HepG2 (cell line): ENCODE data around the gene TUBG1. TPM values are rescaled to one million over a fixed set of nuclear protein-coding genes. Genes with fewer than 3 reads are reported as not detected.

Experiments
- ARNT2 ChIP-seq: sonication (generic); formaldehyde crosslinking; IDR thresholded peaks from 2 replicates; pipeline ENCODE4 v1.8.0; 2022; ENCODE audit warnings: mild to moderate bottlenecking, low read depth, missing genetic modification reagents, moderate library complexity
- CBX5 ChIP-seq: sonication (generic); formaldehyde crosslinking; IDR thresholded peaks from 2 replicates; pipeline ENCODE4 v1.4.0; 2020; ENCODE audit warnings: missing genetic modification reagents, borderline replicate concordance
- CREB1 ChIP-seq, 2 experiments: fragments of 450-650 bp in 1 of 2; IDR thresholded peaks; 2 replicates each; pipeline ENCODE4 v1.6.1; 2016 to 2017; ENCODE audit warnings: control low read depth in 1 of 2, mild to moderate bottlenecking in 1 of 2, missing compliant biosample characterization in 1 of 2, missing genetic modification characterization in 1 of 2
- GTF2F1 ChIP-seq: fragments of 150-350 bp; IDR thresholded peaks from 2 replicates; pipeline ENCODE4 v1.6.1; 2014; ENCODE audit warnings: low read length
- ISX ChIP-seq: sonication (generic); formaldehyde crosslinking; conservative IDR thresholded peaks from 2 replicates; pipeline ENCODE4 v1.5.0; 2020; ENCODE audit warnings: missing genetic modification reagents
- KDM1A ChIP-seq: IDR thresholded peaks from 2 replicates; pipeline ENCODE4 v1.6.1; 2016; ENCODE audit warnings: missing compliant biosample characterization
- MAFF ChIP-seq: IDR thresholded peaks from 2 replicates; pipeline ENCODE4 v1.6.1; 2011; ENCODE audit warnings: low read depth, low read length, improper control_type of control experiment
- MZF1 ChIP-seq: sonication (generic); formaldehyde crosslinking; IDR thresholded peaks from 2 replicates; pipeline ENCODE4 v1.8.1; 2023; ENCODE audit warnings: mild to moderate bottlenecking, missing genetic modification reagents, borderline replicate concordance
- NFE2L2 ChIP-seq: fragments of 150-350 bp; IDR thresholded peaks from 2 replicates; pipeline ENCODE4 v1.6.1; 2014; ENCODE audit warnings: low read length
- POLR2A ChIP-seq, 2 experiments: IDR thresholded peaks; 2 replicates each; pipeline ENCODE4 v1.6.1; 2011; ENCODE audit warnings: low read depth in 2 of 2, low read length in 2 of 2, mild to moderate bottlenecking in 1 of 2, moderate library complexity in 1 of 2; ENCODE audit not compliant: insufficient read depth in 1 of 2
- SIX4 ChIP-seq: sonication (generic); formaldehyde crosslinking; IDR thresholded peaks from 2 replicates; pipeline ENCODE4 v1.4.0; 2020; ENCODE audit warnings: missing genetic modification reagents
- SRF ChIP-seq: IDR thresholded peaks from 2 replicates; pipeline ENCODE4 v1.6.1; 2011; ENCODE audit warnings: mild to moderate bottlenecking, low read depth, low read length, moderate library complexity
- ZBTB2 ChIP-seq: sonication (generic); formaldehyde crosslinking; IDR thresholded peaks from 2 replicates; pipeline ENCODE4 v1.8.0; 2022; ENCODE audit warnings: low read depth, missing genetic modification reagents
- ZBTB43 ChIP-seq: sonication (generic); formaldehyde crosslinking; conservative IDR thresholded peaks from 2 replicates; pipeline ENCODE4 v1.4.0; 2020; ENCODE audit warnings: missing genetic modification reagents
- ZNF207 ChIP-seq: fragments of 450-650 bp; IDR thresholded peaks from 2 replicates; pipeline ENCODE4 v1.6.1; 2016; ENCODE audit warnings: antibody characterized with exemption, borderline replicate concordance
- ZNF296 ChIP-seq: sonication (generic); formaldehyde crosslinking; conservative IDR thresholded peaks from 2 replicates; pipeline ENCODE4 v1.5.0; 2020; ENCODE audit warnings: mild to moderate bottlenecking, missing genetic modification reagents
- ZNF564 ChIP-seq: sonication (generic); formaldehyde crosslinking; IDR thresholded peaks from 2 replicates; pipeline ENCODE4 v1.8.1; 2023; ENCODE audit warnings: mild to moderate bottlenecking, missing genetic modification reagents
- ZNF572 ChIP-seq: sonication (generic); formaldehyde crosslinking; IDR thresholded peaks from 2 replicates; pipeline ENCODE4 v1.5.1; 2020; ENCODE audit warnings: mild to moderate bottlenecking, missing genetic modification reagents
- ZNF639 ChIP-seq: conservative IDR thresholded peaks from 2 replicates; pipeline ENCODE4 v1.6.1; 2018; ENCODE audit warnings: missing genetic modification reagents
- polyA plus RNA-seq, 8 experiments: library from polyadenylated mRNA; depleted of rRNA in 3 of 8; stranded (reverse) in 7 of 8; unstranded in 1 of 8; fragments of >200 nt; fragmentation: Illumina TruSeq in 4 of 8; extraction: Trizol in 4 of 8; gene quantifications; 2 replicates each; pipeline versions ENCODE4 v1.2.1 to v1.2.3, GENCODE V29; 2011 to 2016; ENCODE audit warnings: low read depth in 4 of 8, missing spikeins in 1 of 8, mixed read lengths in 1 of 8; ENCODE audit not compliant: insufficient read depth in 1 of 8
- total RNA-seq, 5 experiments: library from RNA; depleted of rRNA; stranded (reverse); fragments of >200 nt; fragmentation: Illumina TruSeq; extraction: Trizol; gene quantifications; 2 replicates each; pipeline ENCODE4 v1.2.3, GENCODE V29; 2016; ENCODE audit warnings: low read depth in 1 of 5
- TF ChIP-seq, protein P1 (sequence below): sonication (generic); formaldehyde crosslinking; IDR thresholded peaks from 2 replicates; pipeline ENCODE4 v1.4.0; 2020; ENCODE audit warnings: missing genetic modification reagents, mild to moderate bottlenecking, borderline replicate concordance

TUBG1 gene
- total and polyA plus RNA-seq, 2 of the 13 experiments (the other 11 are each of a cell fraction or from before 2014, with no cell fraction given): 74.1 to 137 TPM

- TF ChIP-seq ZBTB2 (CRISPR knock-in tag): no peak
- no peak for TF ChIP-seq GTF2F1
- no peak for TF ChIP-seq MAFF
- TF ChIP-seq CBX5: peak; percentile 72; the same call in 1 of the 2 replicates
- TF ChIP-seq SRF: no peak
- TF ChIP-seq ZNF564 (CRISPR knock-in tag): peak; percentile 79; the same call in 1 of the 2 replicates
- no peak for TF ChIP-seq ZNF296 (CRISPR knock-in tag)
- no peak for TF ChIP-seq MZF1 (CRISPR knock-in tag)
- no peak for TF ChIP-seq KDM1A (CRISPR knock-in tag)
- TF ChIP-seq ISX (CRISPR knock-in tag): 0 out of 2 replicates have a peak, but pooled peaks have one; percentile 66
- peak; percentile 59 for TF ChIP-seq CREB1 (IDR thresholded peaks at IDR 0.05)
- peak; percentile 51; the same call in 1 of the 2 replicates for TF ChIP-seq CREB1 (CRISPR knock-in tag; IDR thresholded peaks at IDR 0.05)
- peak; percentile 12; the same call in 1 of the 2 replicates for TF ChIP-seq ZNF639 (CRISPR knock-in tag)
- TF ChIP-seq POLR2A (IDR thresholded peaks at IDR 0.05; ENCODE audit: insufficient read depth in 1 of 2, low read depth in 2 of 2, low read length in 2 of 2): peak; percentile 93 to 95
- TF ChIP-seq SIX4 (CRISPR knock-in tag): peak; percentile 28; the same call in 1 of the 2 replicates
- peak; percentile 48; the same call in 1 of the 2 replicates for TF ChIP-seq ZBTB43 (CRISPR knock-in tag)
- TF ChIP-seq ZNF207: no peak
- TF ChIP-seq ARNT2 (CRISPR knock-in tag): peak; percentile 44; the same call in 1 of the 2 replicates
- TF ChIP-seq, protein P1, sequence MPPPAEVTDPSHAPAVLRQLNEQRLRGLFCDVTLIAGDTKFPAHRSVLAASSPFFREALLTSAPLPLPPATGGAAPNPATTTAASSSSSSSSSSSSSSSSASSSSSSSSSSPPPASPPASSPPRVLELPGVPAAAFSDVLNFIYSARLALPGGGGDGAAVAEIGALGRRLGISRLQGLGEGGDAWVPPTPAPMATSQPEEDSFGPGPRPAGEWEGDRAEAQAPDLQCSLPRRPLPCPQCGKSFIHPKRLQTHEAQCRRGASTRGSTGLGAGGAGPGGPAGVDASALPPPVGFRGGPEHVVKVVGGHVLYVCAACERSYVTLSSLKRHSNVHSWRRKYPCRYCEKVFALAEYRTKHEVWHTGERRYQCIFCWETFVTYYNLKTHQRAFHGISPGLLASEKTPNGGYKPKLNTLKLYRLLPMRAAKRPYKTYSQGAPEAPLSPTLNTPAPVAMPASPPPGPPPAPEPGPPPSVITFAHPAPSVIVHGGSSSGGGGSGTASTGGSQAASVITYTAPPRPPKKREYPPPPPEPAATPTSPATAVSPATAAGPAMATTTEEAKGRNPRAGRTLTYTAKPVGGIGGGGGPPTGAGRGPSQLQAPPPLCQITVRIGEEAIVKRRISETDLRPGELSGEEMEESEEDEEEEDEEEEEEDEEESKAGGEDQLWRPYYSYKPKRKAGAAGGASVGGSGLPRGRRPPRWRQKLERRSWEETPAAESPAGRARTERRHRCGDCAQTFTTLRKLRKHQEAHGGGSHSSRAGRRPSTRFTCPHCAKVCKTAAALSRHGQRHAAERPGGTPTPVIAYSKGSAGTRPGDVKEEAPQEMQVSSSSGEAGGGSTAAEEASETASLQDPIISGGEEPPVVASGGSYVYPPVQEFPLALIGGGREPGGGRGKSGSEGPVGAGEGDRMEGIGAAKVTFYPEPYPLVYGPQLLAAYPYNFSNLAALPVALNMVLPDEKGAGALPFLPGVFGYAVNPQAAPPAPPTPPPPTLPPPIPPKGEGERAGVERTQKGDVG (CRISPR knock-in tag): no peak; the same call in 1 of the 2 replicates
- no peak for TF ChIP-seq NFE2L2
- no peak for TF ChIP-seq ZNF572 (CRISPR knock-in tag)
These were observed at the start of gene TUBG1, which contains the start of gene RETREG3 (continued) for GRCh38 chr17:42609182-42609813.
